C4-2B (cell line): ENCODE measurements around the gene RTL9.

Source experiments
- H3K27ac ChIP-seq: fragments of 450-650 bp; 2 replicates; pipeline ENCODE4 v1.5.1; 2017
- ZFX ChIP-seq: fragments of 450-650 bp; IDR thresholded peaks from 2 replicates; pipeline ENCODE4 v1.6.1; 2017
- TF ChIP-seq, protein P1 (sequence below): fragments of 450-650 bp; conservative IDR thresholded peaks from 2 replicates; pipeline ENCODE4 v1.5.1; 2017; ENCODE audit warnings: mild to moderate bottlenecking

RTL9 gene

DNA sequence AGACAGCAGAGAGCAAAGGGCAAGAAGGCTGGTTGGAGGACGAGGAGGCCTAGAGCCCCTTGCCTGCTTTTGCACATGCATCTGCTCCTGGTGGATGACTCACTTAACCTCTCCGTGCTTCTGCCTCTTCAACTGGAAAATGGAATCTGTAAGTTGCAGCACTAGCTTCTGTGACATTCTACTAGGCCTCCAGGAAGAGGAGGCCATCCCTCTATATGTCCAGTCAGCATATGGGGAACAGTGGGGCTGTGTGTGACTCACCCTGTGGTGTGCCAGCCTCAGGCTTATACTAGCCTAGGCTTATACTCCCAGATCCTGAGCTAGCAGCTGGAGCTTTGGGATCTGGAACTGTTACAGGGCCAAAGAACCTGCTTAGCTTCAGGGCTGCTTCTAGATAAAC lies 36.0 kb downstream of the RTL9 start:
- H3K27ac ChIP-seq = no peak overlapping the region
- TF ChIP-seq, protein P1, sequence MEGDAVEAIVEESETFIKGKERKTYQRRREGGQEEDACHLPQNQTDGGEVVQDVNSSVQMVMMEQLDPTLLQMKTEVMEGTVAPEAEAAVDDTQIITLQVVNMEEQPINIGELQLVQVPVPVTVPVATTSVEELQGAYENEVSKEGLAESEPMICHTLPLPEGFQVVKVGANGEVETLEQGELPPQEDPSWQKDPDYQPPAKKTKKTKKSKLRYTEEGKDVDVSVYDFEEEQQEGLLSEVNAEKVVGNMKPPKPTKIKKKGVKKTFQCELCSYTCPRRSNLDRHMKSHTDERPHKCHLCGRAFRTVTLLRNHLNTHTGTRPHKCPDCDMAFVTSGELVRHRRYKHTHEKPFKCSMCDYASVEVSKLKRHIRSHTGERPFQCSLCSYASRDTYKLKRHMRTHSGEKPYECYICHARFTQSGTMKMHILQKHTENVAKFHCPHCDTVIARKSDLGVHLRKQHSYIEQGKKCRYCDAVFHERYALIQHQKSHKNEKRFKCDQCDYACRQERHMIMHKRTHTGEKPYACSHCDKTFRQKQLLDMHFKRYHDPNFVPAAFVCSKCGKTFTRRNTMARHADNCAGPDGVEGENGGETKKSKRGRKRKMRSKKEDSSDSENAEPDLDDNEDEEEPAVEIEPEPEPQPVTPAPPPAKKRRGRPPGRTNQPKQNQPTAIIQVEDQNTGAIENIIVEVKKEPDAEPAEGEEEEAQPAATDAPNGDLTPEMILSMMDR = no peak
- TF ChIP-seq ZFX = no peak

GRCh38 chrX:110395877-110396276 lies 37.2 kb downstream of the RTL9 start:
- no peak overlapping the region for H3K27ac ChIP-seq

GRCh38 chrX:110396735-110397134 lies 38.1 kb downstream of the RTL9 start:
- no peak overlapping the region for H3K27ac ChIP-seq
- TF ChIP-seq ZFX = no peak
- TF ChIP-seq, protein P1 = no peak

More at GRCh38 chrX:110395877-110396276, 37.2 kb downstream of the RTL9 start:
- TF ChIP-seq, protein P1 = no peak
- TF ChIP-seq ZFX = no peak

DNA sequence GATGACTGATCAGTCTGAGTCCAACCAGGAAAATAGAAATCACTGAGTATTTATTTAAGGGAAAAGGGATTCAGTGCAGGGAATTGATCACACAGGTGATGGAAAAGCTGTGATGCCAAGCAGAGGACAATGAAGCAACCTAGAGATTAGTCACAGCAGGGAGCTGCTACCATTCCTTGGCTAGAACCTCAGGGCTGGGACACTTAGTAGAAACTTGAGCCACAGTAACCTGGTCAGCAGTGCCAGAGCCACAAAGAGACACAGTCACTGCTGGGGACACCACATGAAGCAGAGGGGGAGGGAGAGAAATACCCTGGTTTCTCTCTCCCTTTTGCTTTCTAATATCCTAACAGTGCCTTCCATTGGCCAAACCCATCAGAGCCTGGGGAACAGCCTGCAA lies 38.7 kb downstream of the RTL9 start:
- TF ChIP-seq, protein P1 = no peak
- TF ChIP-seq ZFX = no peak
- no peak overlapping the region for H3K27ac ChIP-seq

GRCh38 chrX:110397904-110398303 lies 39.3 kb downstream of the RTL9 start:
- TF ChIP-seq ZFX = no peak
- TF ChIP-seq, protein P1 = no peak

GRCh38 chrX:110399497-110399896 lies 40.8 kb downstream of the RTL9 start:
- no peak overlapping the region for H3K27ac ChIP-seq
- TF ChIP-seq ZFX = no peak
- TF ChIP-seq, protein P1 = no peak

More at GRCh38 chrX:110397904-110398303, 39.3 kb downstream of the RTL9 start:
- no peak overlapping the region for H3K27ac ChIP-seq

GRCh38 chrX:110399966-110400365 lies 41.3 kb downstream of the RTL9 start:
- no peak overlapping the region for H3K27ac ChIP-seq
- TF ChIP-seq, protein P1 = no peak
- no peak for TF ChIP-seq ZFX
